GM12801 (cell line): ENCODE measurements around the gene DENND6A.

Experiments used
- TF ChIP-seq, protein P1 (sequence below): IDR thresholded peaks from one replicate; pipeline ENCODE4 v1.5.1; 2011; ENCODE audit warnings: control low read depth; ENCODE audit not compliant: insufficient read length; ENCODE audit errors: extremely low read depth

Gene DENND6A

DNA sequence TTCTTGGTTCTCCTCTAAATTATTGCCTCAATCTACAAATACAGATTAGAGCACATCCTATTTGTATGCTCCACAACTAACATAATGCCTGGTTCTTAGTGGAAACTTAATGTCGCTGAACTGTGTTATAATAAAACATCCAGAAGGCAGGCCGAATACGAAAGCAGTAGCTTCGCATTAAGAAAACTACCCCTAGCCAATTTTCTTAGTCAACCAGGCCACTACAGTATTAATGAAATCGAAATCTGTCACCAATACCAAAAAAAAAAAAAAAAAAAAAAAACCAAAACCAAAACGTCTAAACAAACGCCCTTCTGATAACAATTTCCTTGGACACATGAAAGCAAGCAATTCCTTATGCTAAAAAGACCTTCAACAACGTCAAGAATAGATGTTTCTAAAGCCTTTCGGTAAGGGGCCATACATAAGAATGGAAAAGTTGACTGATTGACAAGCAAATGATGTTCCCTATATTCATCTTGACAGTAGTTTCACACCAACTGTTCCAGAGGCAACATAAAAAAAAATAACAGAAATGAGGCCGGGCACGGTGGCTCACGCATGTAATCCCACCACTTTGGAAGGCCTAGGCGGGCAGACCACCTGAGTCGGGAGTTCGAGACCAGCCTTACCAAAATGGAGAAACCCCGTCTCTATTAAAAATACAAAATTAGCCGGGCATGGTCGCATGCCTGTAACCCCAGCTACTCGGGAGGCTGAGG, 1.3 kb downstream of the DENND6A start:
- TF ChIP-seq, protein P1, sequence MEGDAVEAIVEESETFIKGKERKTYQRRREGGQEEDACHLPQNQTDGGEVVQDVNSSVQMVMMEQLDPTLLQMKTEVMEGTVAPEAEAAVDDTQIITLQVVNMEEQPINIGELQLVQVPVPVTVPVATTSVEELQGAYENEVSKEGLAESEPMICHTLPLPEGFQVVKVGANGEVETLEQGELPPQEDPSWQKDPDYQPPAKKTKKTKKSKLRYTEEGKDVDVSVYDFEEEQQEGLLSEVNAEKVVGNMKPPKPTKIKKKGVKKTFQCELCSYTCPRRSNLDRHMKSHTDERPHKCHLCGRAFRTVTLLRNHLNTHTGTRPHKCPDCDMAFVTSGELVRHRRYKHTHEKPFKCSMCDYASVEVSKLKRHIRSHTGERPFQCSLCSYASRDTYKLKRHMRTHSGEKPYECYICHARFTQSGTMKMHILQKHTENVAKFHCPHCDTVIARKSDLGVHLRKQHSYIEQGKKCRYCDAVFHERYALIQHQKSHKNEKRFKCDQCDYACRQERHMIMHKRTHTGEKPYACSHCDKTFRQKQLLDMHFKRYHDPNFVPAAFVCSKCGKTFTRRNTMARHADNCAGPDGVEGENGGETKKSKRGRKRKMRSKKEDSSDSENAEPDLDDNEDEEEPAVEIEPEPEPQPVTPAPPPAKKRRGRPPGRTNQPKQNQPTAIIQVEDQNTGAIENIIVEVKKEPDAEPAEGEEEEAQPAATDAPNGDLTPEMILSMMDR: no peak

DNA sequence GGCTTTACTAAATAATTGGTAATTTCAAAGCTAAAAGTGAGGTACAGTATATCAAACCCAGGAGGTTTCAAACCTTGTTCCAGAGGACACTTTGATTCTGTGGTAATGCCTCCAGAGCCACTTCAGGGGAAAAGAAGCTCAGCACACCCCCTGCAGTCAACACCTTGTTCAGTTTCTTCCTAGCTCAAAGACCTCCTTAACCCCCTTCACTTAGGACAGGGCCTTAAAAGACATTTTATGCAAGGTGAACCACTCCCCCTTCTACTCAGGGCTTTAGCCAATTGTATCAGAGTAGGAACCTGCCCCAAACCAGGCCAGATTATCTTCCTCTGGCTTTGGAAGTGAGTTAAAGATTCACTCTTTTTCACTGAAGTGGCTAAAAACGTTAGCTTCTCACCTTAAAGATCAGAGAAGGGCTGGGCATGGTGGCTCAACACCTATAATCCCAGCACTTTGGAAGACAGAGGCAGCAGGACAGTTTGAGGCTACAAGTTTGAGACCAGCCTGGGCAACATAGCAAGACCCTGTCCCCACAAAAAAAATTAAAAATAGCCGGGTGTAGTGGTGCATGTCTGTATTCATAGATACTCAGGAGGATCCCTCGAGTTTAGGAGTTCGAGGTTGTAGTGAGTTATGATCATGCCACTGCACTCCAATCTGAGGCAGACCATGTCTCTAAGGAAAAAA, 3.4 kb downstream of the DENND6A start:
- TF ChIP-seq, protein P1: no peak

DNA sequence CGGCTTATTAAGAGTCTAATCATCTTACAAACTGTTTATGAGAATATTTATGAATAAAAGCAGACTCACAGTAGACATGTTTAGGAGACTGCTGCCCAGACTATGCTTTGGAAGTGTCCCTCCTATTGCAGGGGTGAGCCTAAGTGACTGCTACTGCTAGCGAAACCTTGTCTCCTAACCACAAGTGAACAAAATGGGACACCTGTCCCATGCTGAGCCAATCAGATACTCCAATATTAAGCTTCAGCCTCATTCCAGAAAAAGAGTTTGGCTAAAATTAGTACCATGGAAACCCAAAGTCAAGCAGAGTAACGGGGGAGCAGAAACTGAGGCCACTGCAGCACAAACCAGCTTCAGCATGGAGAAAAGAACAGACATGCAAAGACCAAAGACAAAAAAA, 4.6 kb downstream of the DENND6A start:
- TF ChIP-seq, protein P1: no peak

DNA sequence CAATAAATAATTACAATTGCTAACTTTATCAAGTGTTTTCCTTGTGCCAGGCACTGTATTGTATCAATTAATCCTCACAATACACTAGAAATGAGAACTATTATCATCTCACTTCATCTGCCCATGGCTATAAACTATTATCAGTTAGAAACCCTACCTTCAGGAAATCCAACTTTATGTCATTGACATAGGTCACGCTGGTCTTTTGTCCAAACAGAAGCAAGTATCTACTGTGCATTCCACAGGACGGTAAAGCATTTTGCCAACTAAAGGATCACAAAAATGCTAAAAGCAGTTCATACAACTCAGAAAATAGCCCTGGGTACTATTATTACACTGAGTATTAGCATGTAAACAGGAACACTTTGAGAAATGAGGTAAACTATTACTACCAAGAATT, 9.6 kb downstream of the DENND6A start:
- TF ChIP-seq, protein P1: no peak

DNA sequence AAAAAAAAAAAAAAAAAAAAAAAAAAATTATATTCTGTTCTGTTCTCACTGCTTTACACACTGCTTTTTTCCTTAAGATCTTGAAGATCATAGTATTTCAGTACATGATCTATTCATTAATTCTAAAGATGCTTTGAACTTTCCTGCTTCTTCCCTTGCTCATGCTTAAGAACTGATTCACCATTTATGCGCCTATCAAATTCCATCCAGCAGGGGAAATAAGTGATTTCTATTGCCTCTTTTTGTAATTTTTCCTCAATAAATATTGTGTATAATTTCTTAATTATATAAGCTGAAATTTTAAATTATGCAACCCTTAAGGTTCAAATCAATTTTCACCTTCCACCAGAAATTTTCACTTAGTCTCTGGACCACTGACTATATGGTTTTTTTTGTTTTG, 10.6 kb downstream of the DENND6A start:
- TF ChIP-seq, protein P1: no peak

DNA sequence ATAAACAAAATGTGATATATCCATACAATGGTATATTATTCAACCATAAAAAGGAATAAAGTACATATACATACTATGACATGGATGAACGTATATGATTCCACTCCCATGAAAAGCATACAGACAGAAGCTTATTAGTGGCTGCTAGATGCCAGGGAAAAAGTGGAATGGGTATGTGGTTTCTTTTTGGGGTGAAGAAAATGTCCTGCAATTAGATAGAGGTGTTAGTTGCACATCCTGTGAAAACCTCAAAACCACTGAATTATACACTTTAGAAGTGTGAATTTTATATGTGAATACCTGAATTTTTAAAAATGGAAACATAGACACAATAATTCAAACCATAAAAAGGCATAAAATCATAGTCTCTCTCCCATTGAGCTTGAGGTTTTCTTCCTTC, 11.2 kb downstream of the DENND6A start:
- TF ChIP-seq, protein P1: no peak

DNA sequence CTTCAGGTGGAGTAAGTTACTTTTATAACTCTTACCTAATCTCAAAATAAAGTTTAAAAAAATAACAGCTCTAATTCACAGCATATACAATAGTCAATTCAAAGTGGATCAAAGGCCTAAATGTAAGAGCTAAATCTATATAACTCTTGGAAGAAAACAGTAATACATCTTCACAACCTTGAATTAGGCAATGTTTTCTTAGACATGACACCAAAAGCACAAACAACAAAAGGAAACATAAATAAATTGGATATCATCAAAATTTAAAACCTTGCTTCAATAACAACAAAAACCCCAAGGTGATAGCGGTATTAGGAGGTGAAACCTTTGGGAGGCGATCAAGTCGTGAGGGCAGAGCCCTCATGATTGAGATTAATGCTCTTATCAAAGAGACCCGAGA, 12.8 kb downstream of the DENND6A start:
- TF ChIP-seq, protein P1: no peak
